Duodenal mucosa (tissue), 2 donors: ENCODE results near the gene AIMP1.

Source experiments
- H3K27ac ChIP-seq: one replicate; pipeline ENCODE4 v1.7.0; 2013; ENCODE audit warnings: low read depth, low read length
- H3K27me3 ChIP-seq, 2 donors: one replicate each; pipeline ENCODE4 v1.7.0; 2013; ENCODE audit warnings: low read length in 2 of 2, control low read depth in 1 of 2; ENCODE audit not compliant: insufficient read depth in 2 of 2, control insufficient read depth in 1 of 2
- H3K36me3 ChIP-seq, 2 donors: one replicate each; pipeline ENCODE4 v1.7.0; 2013; ENCODE audit warnings: low read length in 2 of 2, control low read depth in 1 of 2; ENCODE audit not compliant: insufficient read depth in 2 of 2, control insufficient read depth in 1 of 2
- H3K4me1 ChIP-seq, 2 donors: one replicate each; pipeline ENCODE4 v1.7.0; 2013; ENCODE audit warnings: low read length in 2 of 2, control low read depth in 1 of 2; ENCODE audit not compliant: insufficient read depth in 2 of 2, control insufficient read depth in 1 of 2
- H3K4me3 ChIP-seq, 2 donors: one replicate each; pipeline ENCODE4 v1.7.0; 2013; ENCODE audit warnings: low read length in 2 of 2, low read depth in 1 of 2
- H3K9ac ChIP-seq, 2 donors: one replicate each; pipeline ENCODE4 v1.7.0; 2013; ENCODE audit warnings: low read length in 2 of 2, low read depth in 1 of 2
- H3K9me3 ChIP-seq, 2 donors: one replicate each; pipeline ENCODE4 v1.7.0; 2013; ENCODE audit warnings: low read length in 2 of 2, control low read depth in 1 of 2; ENCODE audit not compliant: control insufficient read depth in 1 of 2

AIMP1 gene

GRCh38 chr4:106365613-106366012, 49.3 kb downstream of the AIMP1 start:
- Histone ChIP-seq H3K27me3 (no peaks in the 10 kb centered on the region), H3K4me1 (peaks cover 0 to 5% of the 10 kb centered on the region in 2 donors), H3K9me3 (no peaks in the 10 kb centered on the region), H3K4me3 (no peak overlapping the region), H3K27ac (no peak overlapping the region), H3K9ac (no peak overlapping the region), H3K36me3 (no peaks in the 10 kb centered on the region)

- Histone ChIP-seq H3K9me3 (no peaks in the 10 kb centered on the region), H3K4me3 (no peak overlapping the region), H3K27ac (no peak overlapping the region), H3K9ac (no peak overlapping the region), H3K36me3 (no peaks in the 10 kb centered on the region), H3K4me1 (peaks cover 0 to 5% of the 10 kb centered on the region in 2 donors), H3K27me3 (no peaks in the 10 kb centered on the region)
These were observed 49.7 kb downstream of the AIMP1 start for GRCh38 chr4:106366026-106366425.

DNA sequence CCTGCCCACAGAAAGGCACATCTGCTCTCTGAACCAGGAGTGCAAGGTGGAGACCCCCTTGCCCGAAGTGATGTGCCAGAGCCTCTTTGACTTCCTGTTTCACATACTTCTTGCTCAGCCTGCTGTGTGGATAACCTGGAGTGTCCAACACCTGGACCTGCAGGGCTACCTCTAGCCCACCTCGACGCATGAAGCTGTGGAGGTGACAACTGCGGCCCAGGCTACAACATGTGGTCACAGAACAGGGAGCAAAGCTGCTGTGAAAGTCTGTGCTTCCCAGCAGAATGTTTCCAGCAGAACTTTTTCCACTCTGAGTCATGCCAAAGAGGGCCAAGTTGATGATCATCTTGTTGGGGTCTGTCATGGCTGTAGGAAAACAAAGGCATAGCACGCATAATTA, 50.7 kb downstream of the AIMP1 start:
- Histone ChIP-seq H3K4me1 (peaks cover 0 to 5% of the 10 kb centered on the region in 2 donors), H3K36me3 (no peaks in the 10 kb centered on the region), H3K27me3 (no peaks in the 10 kb centered on the region), H3K27ac (no peak overlapping the region), H3K9me3 (no peaks in the 10 kb centered on the region), H3K9ac (no peak overlapping the region), H3K4me3 (no peak overlapping the region)

- Histone ChIP-seq H3K4me1 (peaks cover 0 to 5% of the 10 kb centered on the region in 2 donors), H3K4me3 (peak within 1 kb of the TSS; percentile 6 to 23), H3K9me3 (no peaks in the 10 kb centered on the region), H3K36me3 (no peaks in the 10 kb centered on the region), H3K27me3 (no peaks in the 10 kb centered on the region), H3K9ac (no peak within 1 kb of the TSS), H3K27ac (no peak within 1 kb of the TSS)
These were observed 52.3 kb downstream of the AIMP1 start, which contains the start of gene GIMD1 for GRCh38 chr4:106368678-106369077. Gene GIMD1, minus strand, starts transcription at chr4:106368778. Its CDS starts 1,343 bp downstream, at chr4:106367435.

DNA sequence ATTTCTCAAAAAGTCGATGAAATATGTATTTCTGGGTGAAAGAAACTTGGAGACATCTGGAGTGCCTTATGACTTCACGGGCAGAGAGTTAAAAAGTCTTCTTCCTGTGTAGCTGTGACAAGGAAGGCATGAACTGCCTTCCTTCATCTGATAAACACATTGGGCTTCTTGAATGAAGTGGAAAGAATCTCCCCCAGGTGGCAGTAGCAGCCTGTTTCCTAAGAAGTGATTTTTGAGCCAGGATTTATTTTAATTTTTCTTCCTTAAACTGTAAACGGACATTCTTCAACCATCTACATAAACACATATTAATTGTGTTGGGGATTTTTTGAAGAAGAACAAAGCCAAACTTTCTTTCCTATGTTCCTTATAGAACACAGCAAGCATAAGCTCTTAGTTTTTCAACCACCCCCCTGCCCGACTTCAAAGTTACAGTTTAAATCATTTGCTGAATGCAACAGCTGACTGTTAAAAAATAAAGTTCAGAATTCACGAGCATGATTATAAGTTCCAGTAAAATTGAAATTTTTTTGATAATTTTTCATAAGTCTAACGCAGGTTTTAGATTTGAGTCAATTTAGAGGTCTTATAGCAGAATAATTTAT, 53.2 kb downstream of the AIMP1 start:
- Histone ChIP-seq H3K4me1 (peaks cover 0 to 5% of the 10 kb centered on the region in 2 donors), H3K9me3 (no peaks in the 10 kb centered on the region), H3K9ac (no peak overlapping the region), H3K36me3 (no peaks in the 10 kb centered on the region), H3K27ac (no peak overlapping the region), H3K27me3 (no peaks in the 10 kb centered on the region), H3K4me3 (no peak overlapping the region)

DNA sequence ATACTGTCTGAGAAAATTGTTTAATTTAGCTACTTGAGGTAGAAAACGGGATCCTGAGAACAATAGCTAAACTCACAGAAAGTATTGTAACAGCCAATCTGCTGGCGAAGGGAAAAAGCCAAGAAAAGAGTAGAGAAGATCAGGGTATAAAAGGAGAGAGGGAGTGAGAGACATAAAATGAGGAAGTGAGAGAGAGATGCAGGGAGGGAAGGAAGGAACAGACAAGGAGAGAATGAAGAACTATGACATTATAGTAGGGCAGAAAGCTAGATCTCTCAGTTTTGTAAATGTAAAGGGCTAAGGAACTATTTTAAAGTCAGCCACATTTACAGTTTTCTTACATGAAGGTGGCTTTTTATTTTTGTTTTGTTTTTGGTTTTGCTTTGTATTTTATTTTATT, 53.9 kb downstream of the AIMP1 start:
- no peaks in the 10 kb centered on the region for H3K36me3 ChIP-seq
- H3K4me1 ChIP-seq = peaks cover 0 to 5% of the 10 kb centered on the region in 2 donors
- no peak overlapping the region for H3K4me3 ChIP-seq
- no peaks in the 10 kb centered on the region for H3K9me3 ChIP-seq
- no peaks in the 10 kb centered on the region for H3K27me3 ChIP-seq
- no peak overlapping the region for H3K9ac ChIP-seq
- H3K27ac ChIP-seq = no peak overlapping the region

DNA sequence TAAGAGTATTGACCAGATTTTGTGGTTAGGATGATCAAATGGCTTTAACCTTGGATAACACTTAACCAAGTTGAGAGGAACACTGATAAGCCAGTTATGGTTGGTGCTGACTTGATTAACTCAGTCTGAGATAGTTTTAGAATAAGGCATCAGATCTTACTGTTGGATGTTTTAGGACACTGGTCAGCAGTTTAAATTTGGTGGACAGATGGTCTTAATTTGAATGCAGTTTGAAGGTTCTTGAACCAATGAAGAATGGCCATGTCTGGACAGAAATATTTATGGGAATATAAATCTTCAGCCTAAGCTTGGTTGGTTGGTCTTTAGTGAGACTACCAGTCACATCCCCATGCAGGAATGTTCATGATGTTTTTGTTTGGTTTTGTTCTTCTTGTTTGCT, 54.8 kb downstream of the AIMP1 start:
- no peak overlapping the region for H3K9ac ChIP-seq
- no peaks in the 10 kb centered on the region for H3K36me3 ChIP-seq
- no peaks in the 10 kb centered on the region for H3K27me3 ChIP-seq
- H3K4me3 ChIP-seq = no peak overlapping the region
- no peak overlapping the region for H3K27ac ChIP-seq
- H3K4me1 ChIP-seq = no peaks in the 10 kb centered on the region
- H3K9me3 ChIP-seq = no peaks in the 10 kb centered on the region

GRCh38 chr4:106373026-106373425, 56.7 kb downstream of the AIMP1 start:
- Histone ChIP-seq H3K27me3 (no peaks in the 10 kb centered on the region), H3K36me3 (no peaks in the 10 kb centered on the region), H3K9me3 (no peaks in the 10 kb centered on the region), H3K27ac (no peak overlapping the region), H3K4me3 (no peak overlapping the region), H3K4me1 (no peaks in the 10 kb centered on the region), H3K9ac (no peak overlapping the region)

DNA sequence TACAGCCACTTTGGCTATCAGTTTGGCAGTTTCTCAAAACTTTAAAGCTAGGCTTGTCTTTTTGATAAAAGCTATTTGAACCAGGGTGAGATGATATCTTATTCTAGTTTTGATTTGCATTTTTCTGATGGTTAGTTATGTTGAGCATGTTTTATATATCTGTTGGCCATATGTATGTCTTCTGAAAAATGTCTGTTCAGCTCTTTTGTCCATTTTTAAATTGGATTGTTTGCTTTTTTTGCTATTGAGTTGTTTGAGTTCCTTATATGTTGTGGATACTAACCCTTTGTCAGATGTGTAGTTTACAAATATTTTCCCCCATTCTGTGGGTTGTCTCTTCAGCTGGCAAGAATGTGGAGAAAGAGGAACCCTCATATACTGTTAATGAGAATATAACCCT, 63.8 kb downstream of the AIMP1 start:
- H3K27me3 ChIP-seq = no peaks in the 10 kb centered on the region
- no peaks in the 10 kb centered on the region for H3K9me3 ChIP-seq

DNA sequence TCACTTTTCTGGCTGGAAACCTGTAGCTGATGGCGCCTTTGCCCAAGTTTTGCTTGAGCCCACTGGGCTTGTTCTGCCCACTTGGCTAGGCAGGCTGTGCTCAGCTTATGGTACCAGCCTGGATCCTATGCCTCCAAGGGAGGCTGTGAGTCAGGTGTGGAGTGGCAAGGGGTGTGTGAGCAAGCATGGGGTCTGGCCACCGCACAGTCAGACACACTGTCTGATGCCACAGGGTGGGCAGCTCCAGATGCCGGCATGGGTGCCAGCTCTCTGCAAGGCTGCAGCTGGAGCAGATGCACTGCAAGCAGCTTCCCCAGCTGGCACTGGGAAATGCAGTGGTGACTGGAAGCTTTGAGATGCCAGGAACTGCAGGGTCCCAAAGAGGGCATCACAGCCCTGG, 68.5 kb downstream of the AIMP1 start:
- H3K36me3 ChIP-seq = no peaks in the 10 kb centered on the region
- no peaks in the 10 kb centered on the region for H3K27me3 ChIP-seq
- H3K9ac ChIP-seq = no peak overlapping the region
- H3K27ac ChIP-seq = no peak overlapping the region
- no peak overlapping the region for H3K4me3 ChIP-seq
- H3K4me1 ChIP-seq = no peaks in the 10 kb centered on the region
- H3K9me3 ChIP-seq = no peaks in the 10 kb centered on the region

More for the DNA sequence above, 63.8 kb downstream of the AIMP1 start:
- Histone ChIP-seq H3K27ac (no peak overlapping the region), H3K4me1 (no peaks in the 10 kb centered on the region), H3K36me3 (no peaks in the 10 kb centered on the region), H3K4me3 (no peak overlapping the region), H3K9ac (no peak overlapping the region)
